A673 (cell line): ENCODE data around the gene EBPL. TPM values are rescaled to one million over a fixed set of nuclear protein-coding genes. Genes with fewer than 3 reads are reported as not detected.

Experiments used
- BruUV-seq: library from RNA; stranded (reverse); fragments of 400-500 nt; replicated peaks from 2 replicates; lab custom pipeline; 2021; lab: Mats Ljungman, UMichigan
- CTCF ChIA-PET: fragments of 300-600 bp; sonication (Branson Sonifier 250); formaldehyde crosslinking; loops from one replicate; lab custom pipeline; 2022; ENCODE audit warnings: antibody characterized with exemption; lab: Charles Lee
- POLR2A ChIA-PET: fragments of 300-600 bp; sonication (Branson Sonifier 250); formaldehyde crosslinking; loops from one replicate; lab custom pipeline; 2022; ENCODE audit warnings: antibody characterized with exemption; ENCODE audit not compliant: low non-redundant PET; lab: Charles Lee
- DNase-seq: peaks from one replicate; pipeline ENCODE4 v3.0.0-alpha.2; 2015; ENCODE audit warnings: low spot score
- H3K27ac ChIP-seq: fragments of 200-600 bp; sonication (generic); 2 replicates; pipeline ENCODE4 v1.5.1; 2016; ENCODE audit warnings: mixed run types, low read depth, mild to moderate bottlenecking, mixed read lengths, antibody characterized with exemption, low read length; ENCODE audit not compliant: poor library complexity, severe bottlenecking
- H3K27me3 ChIP-seq: fragments of 200-600 bp; sonication (generic); replicated peaks from 2 replicates; pipeline ENCODE4 v1.6.1; 2017; ENCODE audit warnings: mixed run types, low read depth, mild to moderate bottlenecking, mixed read lengths, antibody characterized with exemption, low read length; ENCODE audit not compliant: insufficient read depth, poor library complexity
- H3K36me3 ChIP-seq: fragments of 200-600 bp; sonication (generic); 2 replicates; pipeline ENCODE4 v1.6.1; 2016; ENCODE audit warnings: mixed run types, mild to moderate bottlenecking, mixed read lengths, antibody characterized with exemption, low read length; ENCODE audit not compliant: insufficient read depth, poor library complexity, severe bottlenecking
- H3K4me1 ChIP-seq: fragments of 200-600 bp; sonication (generic); 2 replicates; pipeline ENCODE4 v1.6.1; 2017; ENCODE audit warnings: mixed run types, mild to moderate bottlenecking, mixed read lengths, antibody characterized with exemption, low read length; ENCODE audit not compliant: insufficient read depth, poor library complexity, severe bottlenecking
- H3K4me3 ChIP-seq: fragments of 200-600 bp; sonication (generic); 2 replicates; pipeline ENCODE4 v1.5.1; 2016; ENCODE audit warnings: low read depth, mixed run types, mild to moderate bottlenecking, mixed read lengths, low read length; ENCODE audit not compliant: poor library complexity, severe bottlenecking
- H3K9me3 ChIP-seq: fragments of 200-600 bp; sonication (generic); 2 replicates; pipeline ENCODE4 v1.6.1; 2016; ENCODE audit warnings: mixed run types, low read depth, mild to moderate bottlenecking, mixed read lengths, antibody characterized with exemption, low read length; ENCODE audit not compliant: poor library complexity, severe bottlenecking
- CTCF ChIP-seq: fragments of 300-800, 200-600 bp; sonication (generic); conservative IDR thresholded peaks from 2 replicates; pipeline ENCODE4 v1.5.1; 2017; ENCODE audit warnings: low read depth, mild to moderate bottlenecking, antibody characterized with exemption, low read length, moderate library complexity, mixed read lengths
- EZH2 ChIP-seq: fragments of 200-600 bp; sonication (generic); IDR thresholded peaks from 2 replicates; pipeline ENCODE4 v1.6.1; 2017; ENCODE audit warnings: borderline replicate concordance, low read depth, mild to moderate bottlenecking, mixed read lengths, antibody characterized with exemption, low read length; ENCODE audit not compliant: poor library complexity, severe bottlenecking
- intact Hi-C: fragments of 100-400 bp; cut with micrococcal nuclease; formaldehyde crosslinking; loops from one replicate; pipeline ENCODE4 v1.10.0; 2022; ENCODE audit not compliant: unreplicated experiment
- total RNA-seq: library from RNA; stranded (reverse); gene quantifications from 2 replicates; pipeline ENCODE4 v1.2.3, GENCODE V29; 2021

The EBPL gene
- total RNA-seq, 1 experiment from 2014 or later: 66.5 TPM

- H3K4me3 ChIP-seq: no peak overlapping the region
- TF ChIP-seq EZH2: no peak
- no peak for TF ChIP-seq CTCF
- ChIA-PET CTCF (no interaction called here), POLR2A (no interaction called here)
- no peak overlapping the region for H3K27ac ChIP-seq
- no peaks in the 10 kb centered on the region for H3K9me3 ChIP-seq
- no TSS peak for BruUV-seq
- H3K36me3 ChIP-seq: peaks cover 3% of the 10 kb centered on the region
- H3K4me1 ChIP-seq: peaks cover 11% of the 10 kb centered on the region
- intact Hi-C loops: loop anchor here (5.0 to 10.0 kb wide), 2 partner anchors 310 to 1137 kb away; no protein-coding TSS in a partner anchor
- DNase-seq: no peak
- H3K27me3 ChIP-seq: no peaks in the 10 kb centered on the region
Observed at GRCh38 chr13:49667773-49668172, 23.5 kb downstream of the EBPL start.

- Histone ChIP-seq H3K27me3 (no peaks in the 10 kb centered on the region), H3K36me3 (peaks cover 3% of the 10 kb centered on the region), H3K9me3 (no peaks in the 10 kb centered on the region), H3K4me1 (peaks cover 14% of the 10 kb centered on the region), H3K27ac (no peak overlapping the region), H3K4me3 (no peak overlapping the region)
- BruUV-seq: no TSS peak
- intact Hi-C loops: loop anchor here (5.0 to 10.0 kb wide), 2 partner anchors 313 to 1140 kb away; no protein-coding TSS in a partner anchor
- POLR2A ChIA-PET: interaction anchor here (0.7 kb wide), 1 partner anchor 312 kb away, joined by 7 read pairs; no protein-coding TSS in a partner anchor
- no peak for DNase-seq
- CTCF ChIA-PET: no interaction called here
- TF ChIP-seq CTCF: no peak
- TF ChIP-seq EZH2: no peak
Observed at GRCh38 chr13:49664606-49665005, 26.7 kb downstream of the EBPL start.

GRCh38 chr13:49657241-49657641 lies 34.0 kb downstream of the EBPL start:
- POLR2A ChIA-PET: no interaction called here
- Histone ChIP-seq H3K27me3 (no peaks in the 10 kb centered on the region), H3K9me3 (no peaks in the 10 kb centered on the region), H3K36me3 (no peaks in the 10 kb centered on the region), H3K4me3 (no peak overlapping the region), H3K27ac (no peak overlapping the region), H3K4me1 (peaks cover 20% of the 10 kb centered on the region)
- DNase-seq: no peak
- BruUV-seq: no TSS peak
- no peak for TF ChIP-seq EZH2
- CTCF ChIA-PET: no interaction called here
- intact Hi-C loops: no loop called here

- Histone ChIP-seq H3K4me3 (no peak overlapping the region), H3K27me3 (no peaks in the 10 kb centered on the region), H3K36me3 (no peaks in the 10 kb centered on the region), H3K27ac (no peak overlapping the region), H3K9me3 (no peaks in the 10 kb centered on the region), H3K4me1 (peaks cover 19% of the 10 kb centered on the region)
- no peak for TF ChIP-seq CTCF
- no peak for TF ChIP-seq EZH2
- CTCF ChIA-PET: no interaction called here
- intact Hi-C loops: no loop called here
- no peak for DNase-seq
- no TSS peak for BruUV-seq
- POLR2A ChIA-PET: no interaction called here
Observed at GRCh38 chr13:49655906-49656305, 35.4 kb downstream of the EBPL start.
